Smooth muscle cell (in vitro differentiated cells): ENCODE data around the gene RGMA. TPM values are rescaled to one million over a fixed set of nuclear protein-coding genes. Genes with fewer than 3 reads are reported as not detected.

Experiments used
- DNase-seq: peaks from one replicate; lab custom pipeline; 2025; ENCODE audit not compliant: unreplicated experiment; lab: John Stamatoyannopoulos, UW
- H2AFZ ChIP-seq: fragments of 200-600 bp; sonication (generic); 2 replicates; pipeline ENCODE4 v1.6.0; 2016; ENCODE audit warnings: antibody characterized with exemption, low read depth, mild to moderate bottlenecking
- H3F3A ChIP-seq: fragments of 200-600 bp; sonication (generic); 2 replicates; pipeline ENCODE4 v1.6.0; 2017; ENCODE audit warnings: antibody characterized with exemption, low read depth
- H3K27ac ChIP-seq: fragments of 200-600 bp; sonication (generic); 2 replicates; pipeline ENCODE4 v1.5.1; 2016; ENCODE audit warnings: low read depth, mild to moderate bottlenecking
- H3K27me3 ChIP-seq: fragments of 200-600 bp; sonication (generic); 2 replicates; pipeline ENCODE4 v1.6.1; 2016; ENCODE audit warnings: low read depth, mild to moderate bottlenecking
- H3K36me3 ChIP-seq: fragments of 200-600 bp; sonication (generic); 2 replicates; pipeline ENCODE4 v1.5.1; 2016; ENCODE audit warnings: low read depth
- H3K4me1 ChIP-seq: fragments of 200-600 bp; sonication (generic); 2 replicates; pipeline ENCODE4 v1.5.1; 2016; ENCODE audit warnings: low read depth
- H3K4me2 ChIP-seq: fragments of 200-600 bp; sonication (generic); 2 replicates; pipeline ENCODE4 v1.6.0; 2016; ENCODE audit warnings: mild to moderate bottlenecking
- H3K4me3 ChIP-seq: fragments of 200-600 bp; sonication (generic); 2 replicates; pipeline ENCODE4 v1.5.1; 2016; ENCODE audit warnings: mild to moderate bottlenecking
- H3K79me2 ChIP-seq: fragments of 200-600 bp; sonication (generic); 2 replicates; pipeline ENCODE4 v1.6.0; 2016; ENCODE audit warnings: low read depth, mild to moderate bottlenecking
- H3K9ac ChIP-seq: fragments of 200-600 bp; sonication (generic); 2 replicates; pipeline ENCODE4 v1.6.0; 2016; ENCODE audit warnings: low read depth
- H3K9me3 ChIP-seq: fragments of 200-600 bp; sonication (generic); replicated peaks from 2 replicates; pipeline ENCODE4 v1.5.1; 2016; ENCODE audit warnings: low read depth
- H4K20me1 ChIP-seq: fragments of 200-600 bp; sonication (generic); 2 replicates; pipeline ENCODE4 v1.6.0; 2016; ENCODE audit warnings: low read depth
- CTCF ChIP-seq: fragments of 200-600 bp; sonication (generic); IDR thresholded peaks from 2 replicates; pipeline ENCODE4 v1.5.1; 2017; ENCODE audit warnings: borderline replicate concordance, mild to moderate bottlenecking, antibody characterized with exemption; ENCODE audit not compliant: insufficient read depth, poor library complexity, severe bottlenecking
- WGBS: methylation state at CpG from one replicate; pipeline ENCODE4 v1.1.7; 2016; ENCODE audit warnings: low lambda C conversion rate; 5-methylcytosine and 5-hydroxymethylcytosine counted together
- polyA plus RNA-seq: library from polyadenylated mRNA; unstranded; fragments of >200 nt; fragmentation: Nextera tagmentation; extraction: Ambion mirVana; gene quantifications from 2 replicates; pipeline ENCODE4 v1.2.1, GENCODE V29; 2016
- total RNA-seq: library from RNA; depleted of rRNA; stranded (reverse); fragments of >200 nt; gene quantifications from 2 replicates; pipeline ENCODE4 v1.2.3, GENCODE V29; 2014

The RGMA gene
- total and polyA plus RNA-seq, 2 experiments from 2014 or later = 0.04 to 0.35 TPM

GRCh38 chr15:93049233-93049632 is 39.8 kb downstream of the RGMA start:
- H3K4me2 ChIP-seq = no peak overlapping the region
- H3K4me3 ChIP-seq = no peak overlapping the region
- no peaks in the 10 kb centered on the region for H4K20me1 ChIP-seq
- no peaks in the 10 kb centered on the region for H3K4me1 ChIP-seq
- no peaks in the 10 kb centered on the region for H3K27me3 ChIP-seq
- H3K9ac ChIP-seq = no peak overlapping the region
- WGBS = 91% methylated on average over 8 of the region's 8 CpGs
- TF ChIP-seq CTCF = no peak
- no peak overlapping the region for H3K27ac ChIP-seq
- no peak overlapping the region for H2AFZ ChIP-seq
- H3K36me3 ChIP-seq = no peaks in the 10 kb centered on the region
- no peaks in the 10 kb centered on the region for H3K9me3 ChIP-seq
- H3F3A ChIP-seq = no peaks in the 10 kb centered on the region
- no peaks in the 10 kb centered on the region for H3K79me2 ChIP-seq
- no peak for DNase-seq

GRCh38 chr15:93048759-93049161 is 40.3 kb downstream of the RGMA start:
- H3F3A ChIP-seq = no peaks in the 10 kb centered on the region
- no peak for TF ChIP-seq CTCF
- H3K27ac ChIP-seq = no peak overlapping the region
- DNase-seq = no peak
- no peak overlapping the region for H3K4me2 ChIP-seq
- H3K9me3 ChIP-seq = no peaks in the 10 kb centered on the region
- H3K4me3 ChIP-seq = no peak overlapping the region
- H3K36me3 ChIP-seq = no peaks in the 10 kb centered on the region
- no peaks in the 10 kb centered on the region for H3K4me1 ChIP-seq
- 93% methylated on average over 16 of the region's 16 CpGs for WGBS
- H3K27me3 ChIP-seq = no peaks in the 10 kb centered on the region
- H3K79me2 ChIP-seq = no peaks in the 10 kb centered on the region
- H4K20me1 ChIP-seq = no peaks in the 10 kb centered on the region
- H2AFZ ChIP-seq = no peak overlapping the region
- H3K9ac ChIP-seq = no peak overlapping the region

GRCh38 chr15:93048426-93048721 is 40.6 kb downstream of the RGMA start:
- no peaks in the 10 kb centered on the region for H3K79me2 ChIP-seq
- H3K27me3 ChIP-seq = no peaks in the 10 kb centered on the region
- H3K9me3 ChIP-seq = no peaks in the 10 kb centered on the region
- no peak overlapping the region for H3K27ac ChIP-seq
- no peak overlapping the region for H3K9ac ChIP-seq
- H2AFZ ChIP-seq = no peak overlapping the region
- WGBS = 97% methylated on average over 14 of the region's 14 CpGs
- H3K4me3 ChIP-seq = no peak overlapping the region
- no peaks in the 10 kb centered on the region for H3F3A ChIP-seq
- no peaks in the 10 kb centered on the region for H3K4me1 ChIP-seq
- no peak overlapping the region for H3K4me2 ChIP-seq
- no peaks in the 10 kb centered on the region for H3K36me3 ChIP-seq
- no peak for TF ChIP-seq CTCF
- no peak for DNase-seq
- H4K20me1 ChIP-seq = no peaks in the 10 kb centered on the region

GRCh38 chr15:93047621-93048425 is 41.2 kb downstream of the RGMA start:
- no peaks in the 10 kb centered on the region for H3K27me3 ChIP-seq
- no peak for TF ChIP-seq CTCF
- no peak overlapping the region for H3K27ac ChIP-seq
- H3K36me3 ChIP-seq = no peaks in the 10 kb centered on the region
- H4K20me1 ChIP-seq = no peaks in the 10 kb centered on the region
- H3K9me3 ChIP-seq = no peaks in the 10 kb centered on the region
- H3F3A ChIP-seq = no peaks in the 10 kb centered on the region
- H3K4me2 ChIP-seq = no peak overlapping the region
- no peak for DNase-seq
- no peaks in the 10 kb centered on the region for H3K79me2 ChIP-seq
- no peak overlapping the region for H3K4me3 ChIP-seq
- no peak overlapping the region for H3K9ac ChIP-seq
- WGBS = 96% methylated on average over 18 of the region's 18 CpGs
- no peaks in the 10 kb centered on the region for H3K4me1 ChIP-seq
- no peak overlapping the region for H2AFZ ChIP-seq
